ENCODE results near the gene NADSYN1.

NADSYN1 gene

DNA sequence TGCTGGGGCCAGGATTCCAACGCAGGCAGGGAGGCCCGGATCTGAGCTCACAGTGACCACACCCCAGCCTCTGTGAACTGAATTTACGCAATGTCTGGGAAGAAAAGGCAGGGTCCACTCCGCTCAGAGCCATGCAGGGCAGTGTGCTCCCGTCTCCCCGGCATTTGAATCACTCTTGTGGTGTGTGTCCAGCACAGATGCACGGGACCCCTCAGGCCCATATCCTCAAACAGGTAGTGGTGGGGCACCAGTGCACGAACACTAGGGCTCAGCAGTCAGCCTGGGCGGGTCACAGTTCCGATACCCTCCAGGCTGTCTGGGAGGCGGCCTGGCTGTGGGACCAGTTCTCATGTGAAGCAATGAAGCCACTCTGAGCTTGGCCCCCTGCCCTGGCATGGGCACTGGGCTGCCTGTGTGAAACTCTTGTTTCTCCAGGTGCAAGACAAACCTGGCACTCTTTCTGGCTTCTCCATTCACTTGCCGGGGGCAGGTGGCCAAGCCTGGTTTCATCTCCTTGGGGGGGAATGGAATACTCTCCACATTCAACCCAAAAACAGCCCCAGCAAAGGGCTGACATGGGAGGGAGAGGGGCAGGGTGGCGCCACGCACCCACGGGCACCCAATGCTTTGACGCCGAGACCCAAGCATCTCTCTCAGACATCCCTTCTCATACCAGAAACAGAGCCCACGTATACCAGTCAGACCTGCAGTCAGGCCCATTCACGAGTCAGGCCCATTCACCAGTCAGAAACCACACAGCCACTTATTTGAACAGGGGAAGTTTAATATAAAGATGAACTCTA, 19.2 kb upstream of the NADSYN1 start:
- H3K9ac ChIP-seq (ENCODE audit: low read length) = no peak overlapping the region
- H3K4me3 ChIP-seq (ENCODE audit: low read length) = no peak overlapping the region
- H3K27ac ChIP-seq (ENCODE audit: low read length) = no peak overlapping the region
- H3K4me2 ChIP-seq (ENCODE audit: low read length) = no peak overlapping the region
- H3K36me3 ChIP-seq (replicated peaks; ENCODE audit: low read depth, low read length) = peaks cover 49% of the 10 kb centered on the region
- no peaks in the 10 kb centered on the region for H3K27me3 ChIP-seq (ENCODE audit: low read depth, low read length)
- H4K20me1 ChIP-seq (ENCODE audit: insufficient read depth, low read length) = peaks cover 8% of the 10 kb centered on the region; the same call in 1 of the 2 replicates
- no peaks in the 10 kb centered on the region for H3K79me2 ChIP-seq (ENCODE audit: low read length)
- no peaks in the 10 kb centered on the region for H3K4me1 ChIP-seq (ENCODE audit: low read length)
- TF ChIP-seq EZH2phosphoT487 (IDR thresholded peaks at IDR 0.05; ENCODE audit: low read depth) = no peak
- TF ChIP-seq, protein P1, sequence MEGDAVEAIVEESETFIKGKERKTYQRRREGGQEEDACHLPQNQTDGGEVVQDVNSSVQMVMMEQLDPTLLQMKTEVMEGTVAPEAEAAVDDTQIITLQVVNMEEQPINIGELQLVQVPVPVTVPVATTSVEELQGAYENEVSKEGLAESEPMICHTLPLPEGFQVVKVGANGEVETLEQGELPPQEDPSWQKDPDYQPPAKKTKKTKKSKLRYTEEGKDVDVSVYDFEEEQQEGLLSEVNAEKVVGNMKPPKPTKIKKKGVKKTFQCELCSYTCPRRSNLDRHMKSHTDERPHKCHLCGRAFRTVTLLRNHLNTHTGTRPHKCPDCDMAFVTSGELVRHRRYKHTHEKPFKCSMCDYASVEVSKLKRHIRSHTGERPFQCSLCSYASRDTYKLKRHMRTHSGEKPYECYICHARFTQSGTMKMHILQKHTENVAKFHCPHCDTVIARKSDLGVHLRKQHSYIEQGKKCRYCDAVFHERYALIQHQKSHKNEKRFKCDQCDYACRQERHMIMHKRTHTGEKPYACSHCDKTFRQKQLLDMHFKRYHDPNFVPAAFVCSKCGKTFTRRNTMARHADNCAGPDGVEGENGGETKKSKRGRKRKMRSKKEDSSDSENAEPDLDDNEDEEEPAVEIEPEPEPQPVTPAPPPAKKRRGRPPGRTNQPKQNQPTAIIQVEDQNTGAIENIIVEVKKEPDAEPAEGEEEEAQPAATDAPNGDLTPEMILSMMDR (IDR thresholded peaks at IDR 0.05; ENCODE audit: low read depth, low read length) = no peak
- no peak overlapping the region for H2AFZ ChIP-seq (ENCODE audit: low read depth, low read length)
- H3K9me3 ChIP-seq (ENCODE audit: insufficient read depth, low read length) = no peaks in the 10 kb centered on the region

DNA sequence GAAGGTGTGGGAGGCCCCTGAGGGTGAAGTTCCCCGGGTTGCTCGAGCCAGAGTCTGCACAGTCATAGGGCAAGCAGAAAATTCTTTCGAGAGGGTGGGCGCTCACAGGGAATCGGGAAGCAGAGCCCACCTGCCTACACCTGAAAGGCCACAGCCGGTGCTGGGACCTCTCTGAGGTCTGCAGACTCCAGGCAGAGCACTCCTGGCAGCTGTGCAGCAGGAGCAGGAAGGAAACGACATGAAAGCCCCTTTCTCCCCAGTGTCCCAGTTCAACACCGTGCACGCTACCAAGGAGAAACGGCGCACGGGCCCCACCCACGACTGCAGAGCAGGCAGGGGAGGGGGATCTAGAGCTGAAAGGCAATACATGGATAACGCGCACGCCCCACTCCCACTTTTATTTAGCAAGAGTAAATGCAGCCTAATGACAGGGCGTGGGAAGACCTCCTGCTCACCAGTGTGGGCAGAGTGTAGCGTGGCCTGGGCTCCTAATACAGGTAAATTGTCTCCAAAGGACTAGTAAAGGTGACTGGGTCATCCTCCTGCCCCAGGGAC, 18.4 kb upstream of the NADSYN1 start:
- Histone ChIP-seq H3K9ac (ENCODE audit: low read length) (no peak overlapping the region), H3K4me1 (ENCODE audit: low read length) (no peaks in the 10 kb centered on the region), H3K36me3 (replicated peaks; ENCODE audit: low read depth, low read length) (peaks cover 57% of the 10 kb centered on the region), H3K27ac (ENCODE audit: low read length) (no peak overlapping the region), H2AFZ (ENCODE audit: low read depth, low read length) (no peak overlapping the region), H3K4me2 (ENCODE audit: low read length) (no peak overlapping the region), H3K27me3 (ENCODE audit: low read depth, low read length) (no peaks in the 10 kb centered on the region), H4K20me1 (ENCODE audit: insufficient read depth, low read length) (peaks cover 8% of the 10 kb centered on the region; the same call in 1 of the 2 replicates), H3K4me3 (ENCODE audit: low read length) (no peak overlapping the region), H3K9me3 (ENCODE audit: insufficient read depth, low read length) (no peaks in the 10 kb centered on the region), H3K79me2 (ENCODE audit: low read length) (no peaks in the 10 kb centered on the region)
- TF ChIP-seq EZH2phosphoT487 (IDR thresholded peaks at IDR 0.05; ENCODE audit: low read depth) = no peak
- TF ChIP-seq, protein P1 (IDR thresholded peaks at IDR 0.05; ENCODE audit: low read depth, low read length) = no peak

DNA sequence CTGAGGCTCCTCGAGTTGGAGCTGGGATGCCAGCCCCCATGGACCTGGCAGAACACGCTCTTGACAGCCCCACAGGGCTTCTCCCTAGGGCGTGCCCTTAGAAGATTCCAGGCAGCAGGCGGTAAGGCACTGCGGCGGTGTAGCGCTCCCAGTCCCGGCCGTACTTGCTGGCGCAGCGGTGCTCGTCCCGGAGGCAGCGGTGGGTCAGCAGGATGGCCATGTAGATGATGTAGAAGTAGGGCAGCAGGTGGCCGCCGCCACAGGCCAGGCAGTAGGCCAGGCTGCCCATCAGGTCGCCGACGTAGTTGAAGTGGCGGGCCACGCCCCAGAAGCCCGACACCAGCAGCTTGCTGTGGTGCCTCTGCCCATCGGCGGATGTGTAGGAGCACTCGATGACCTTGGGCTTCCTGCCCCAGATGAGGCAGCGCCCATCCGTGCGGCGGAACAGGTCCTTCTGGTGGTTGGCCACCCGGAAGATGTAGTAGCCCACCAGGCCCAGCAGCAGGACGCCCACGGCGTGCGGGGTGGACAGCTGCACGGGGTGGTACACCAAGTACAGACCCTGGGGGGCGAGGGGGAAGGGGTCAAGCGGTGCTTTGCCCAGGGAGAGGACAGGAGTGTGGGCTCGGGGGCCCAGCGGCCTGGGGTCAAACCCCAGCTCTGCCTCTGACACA, 17.6 kb upstream of the NADSYN1 start:
- H3K36me3 ChIP-seq (replicated peaks; ENCODE audit: low read depth, low read length) = peaks cover 65% of the 10 kb centered on the region

More for the DNA sequence above, 17.6 kb upstream of the NADSYN1 start:
- Histone ChIP-seq H3K9ac (ENCODE audit: low read length) (no peak overlapping the region), H3K27ac (ENCODE audit: low read length) (no peak overlapping the region), H3K9me3 (ENCODE audit: insufficient read depth, low read length) (no peaks in the 10 kb centered on the region), H3K4me2 (ENCODE audit: low read length) (no peak overlapping the region), H3K79me2 (ENCODE audit: low read length) (no peaks in the 10 kb centered on the region), H3K4me1 (ENCODE audit: low read length) (no peaks in the 10 kb centered on the region), H3K27me3 (ENCODE audit: low read depth, low read length) (no peaks in the 10 kb centered on the region), H3K4me3 (ENCODE audit: low read length) (no peak overlapping the region), H2AFZ (ENCODE audit: low read depth, low read length) (no peak overlapping the region), H4K20me1 (ENCODE audit: insufficient read depth, low read length) (peaks cover 8% of the 10 kb centered on the region; the same call in 1 of the 2 replicates)
- TF ChIP-seq, protein P1 (IDR thresholded peaks at IDR 0.05; ENCODE audit: low read depth, low read length) = no peak
- TF ChIP-seq EZH2phosphoT487 (IDR thresholded peaks at IDR 0.05; ENCODE audit: low read depth) = no peak
